ENCODE results near the gene ZNF385C.

Gene ZNF385C

DNA sequence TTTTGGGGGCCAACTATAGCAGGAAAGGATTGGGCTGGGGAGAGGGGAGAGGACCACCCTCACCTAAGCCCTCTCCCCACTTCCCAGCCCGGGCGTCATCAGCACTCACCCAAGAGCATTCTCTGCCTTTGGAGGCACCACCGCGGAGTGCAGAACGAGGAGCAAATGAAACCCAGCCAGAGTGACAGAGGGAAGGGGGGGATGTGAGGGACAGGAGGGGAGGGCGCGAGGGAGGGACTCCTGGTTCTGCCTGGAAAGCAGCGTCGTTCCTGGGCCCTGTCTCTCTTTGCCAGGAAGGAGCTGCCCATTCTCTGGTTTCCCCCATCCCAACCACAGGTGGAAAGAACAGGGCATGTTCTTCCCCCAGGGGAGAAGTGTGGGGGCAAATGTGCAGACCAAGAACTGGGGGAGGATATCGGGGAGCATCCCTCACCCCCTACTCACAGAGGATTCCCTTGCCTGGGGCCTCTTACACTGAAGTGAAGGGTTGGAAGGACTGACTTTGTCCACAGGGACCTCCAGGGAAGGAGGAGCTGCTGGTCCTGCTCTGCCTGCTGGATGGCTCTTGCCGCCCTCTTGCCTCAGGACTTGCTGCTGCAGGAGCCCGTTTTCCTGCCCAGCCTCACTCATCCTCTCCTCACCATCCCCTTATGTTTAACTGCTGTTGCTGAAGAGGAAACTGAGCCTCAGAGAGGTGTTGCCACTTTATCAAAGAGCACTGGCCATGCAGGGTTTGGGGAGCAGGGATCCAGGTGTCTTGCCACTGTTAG is 44.4 kb downstream of the ZNF385C start:
- Histone ChIP-seq H3K79me2 (ENCODE audit: insufficient read depth, low read length) (no peaks in the 10 kb centered on the region), H3K27me3 (ENCODE audit: insufficient read depth, low read length, poor library complexity) (peaks cover 24% of the 10 kb centered on the region), H4K20me1 (ENCODE audit: insufficient read depth, low read length) (peaks cover 7% of the 10 kb centered on the region; the same call in 1 of the 2 replicates), H3K27ac (ENCODE audit: low read length) (no peak overlapping the region), H3K4me3 (ENCODE audit: low read depth in 1 of 2, low read length in 2 of 2) (no peak overlapping the region), H2AFZ (ENCODE audit: low read depth, low read length) (no peak overlapping the region), H3K9ac (ENCODE audit: low read depth, low read length) (no peak overlapping the region), H3K36me3 (ENCODE audit: insufficient read depth, low read length) (no peaks in the 10 kb centered on the region), H3K4me2 (ENCODE audit: insufficient read depth, low read length) (no peak overlapping the region), H3K4me1 (ENCODE audit: insufficient read depth, low read length) (no peaks in the 10 kb centered on the region), H3K9me3 (ENCODE audit: insufficient read depth, low read length, severe bottlenecking) (no peaks in the 10 kb centered on the region)
- no peak for ATAC-seq (ENCODE audit: insufficient read depth, low read depth)
- DNase-seq = no peak
- TF ChIP-seq, protein P1, sequence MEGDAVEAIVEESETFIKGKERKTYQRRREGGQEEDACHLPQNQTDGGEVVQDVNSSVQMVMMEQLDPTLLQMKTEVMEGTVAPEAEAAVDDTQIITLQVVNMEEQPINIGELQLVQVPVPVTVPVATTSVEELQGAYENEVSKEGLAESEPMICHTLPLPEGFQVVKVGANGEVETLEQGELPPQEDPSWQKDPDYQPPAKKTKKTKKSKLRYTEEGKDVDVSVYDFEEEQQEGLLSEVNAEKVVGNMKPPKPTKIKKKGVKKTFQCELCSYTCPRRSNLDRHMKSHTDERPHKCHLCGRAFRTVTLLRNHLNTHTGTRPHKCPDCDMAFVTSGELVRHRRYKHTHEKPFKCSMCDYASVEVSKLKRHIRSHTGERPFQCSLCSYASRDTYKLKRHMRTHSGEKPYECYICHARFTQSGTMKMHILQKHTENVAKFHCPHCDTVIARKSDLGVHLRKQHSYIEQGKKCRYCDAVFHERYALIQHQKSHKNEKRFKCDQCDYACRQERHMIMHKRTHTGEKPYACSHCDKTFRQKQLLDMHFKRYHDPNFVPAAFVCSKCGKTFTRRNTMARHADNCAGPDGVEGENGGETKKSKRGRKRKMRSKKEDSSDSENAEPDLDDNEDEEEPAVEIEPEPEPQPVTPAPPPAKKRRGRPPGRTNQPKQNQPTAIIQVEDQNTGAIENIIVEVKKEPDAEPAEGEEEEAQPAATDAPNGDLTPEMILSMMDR (IDR thresholded peaks at IDR 0.05; ENCODE audit: borderline replicate concordance, extremely low read depth, low read length, poor library complexity, severe bottlenecking) = no peak
- no peak for TF ChIP-seq EZH2 (IDR thresholded peaks at IDR 0.05; ENCODE audit: borderline replicate concordance, low read depth, low read length, severe bottlenecking)

DNA sequence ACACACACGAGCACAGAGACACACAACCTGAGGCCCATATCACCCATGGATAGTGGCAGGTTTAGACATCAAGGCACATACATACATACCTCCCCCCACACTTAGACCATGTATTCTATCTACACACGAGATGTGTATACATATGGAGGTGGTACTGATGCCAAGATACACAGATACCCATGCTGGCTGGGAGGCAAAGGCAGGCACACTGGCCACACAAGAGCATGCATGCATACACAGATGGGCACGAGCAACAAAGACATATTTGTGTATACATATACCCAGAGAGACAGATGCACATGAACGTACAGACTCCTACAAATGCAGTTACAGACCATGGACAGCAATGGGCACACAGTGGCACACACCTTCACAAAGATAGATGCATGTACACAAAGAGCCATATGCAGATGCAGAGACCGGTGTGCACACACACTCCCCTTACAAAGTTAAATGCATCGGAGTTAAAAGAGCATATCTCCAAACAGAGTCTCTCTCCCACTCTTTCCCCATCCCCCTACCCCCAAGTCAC is 45.9 kb downstream of the ZNF385C start:
- Histone ChIP-seq H3K27me3 (ENCODE audit: insufficient read depth, low read length, poor library complexity) (peaks cover 24% of the 10 kb centered on the region), H3K4me3 (ENCODE audit: low read depth in 1 of 2, low read length in 2 of 2) (no peak overlapping the region), H2AFZ (ENCODE audit: low read depth, low read length) (no peak overlapping the region), H3K27ac (ENCODE audit: low read length) (no peak overlapping the region), H3K4me2 (ENCODE audit: insufficient read depth, low read length) (no peak overlapping the region), H3K79me2 (ENCODE audit: insufficient read depth, low read length) (no peaks in the 10 kb centered on the region), H3K9ac (ENCODE audit: low read depth, low read length) (no peak overlapping the region), H3K9me3 (ENCODE audit: insufficient read depth, low read length, severe bottlenecking) (no peaks in the 10 kb centered on the region), H4K20me1 (ENCODE audit: insufficient read depth, low read length) (peaks cover 7% of the 10 kb centered on the region; the same call in 1 of the 2 replicates), H3K4me1 (ENCODE audit: insufficient read depth, low read length) (no peaks in the 10 kb centered on the region), H3K36me3 (ENCODE audit: insufficient read depth, low read length) (no peaks in the 10 kb centered on the region)
- no peak for DNase-seq
- TF ChIP-seq, protein P1 (IDR thresholded peaks at IDR 0.05; ENCODE audit: borderline replicate concordance, extremely low read depth, low read length, poor library complexity, severe bottlenecking) = no peak
- no peak for TF ChIP-seq EZH2 (IDR thresholded peaks at IDR 0.05; ENCODE audit: borderline replicate concordance, low read depth, low read length, severe bottlenecking)
- no peak for ATAC-seq (ENCODE audit: insufficient read depth, low read depth)

DNA sequence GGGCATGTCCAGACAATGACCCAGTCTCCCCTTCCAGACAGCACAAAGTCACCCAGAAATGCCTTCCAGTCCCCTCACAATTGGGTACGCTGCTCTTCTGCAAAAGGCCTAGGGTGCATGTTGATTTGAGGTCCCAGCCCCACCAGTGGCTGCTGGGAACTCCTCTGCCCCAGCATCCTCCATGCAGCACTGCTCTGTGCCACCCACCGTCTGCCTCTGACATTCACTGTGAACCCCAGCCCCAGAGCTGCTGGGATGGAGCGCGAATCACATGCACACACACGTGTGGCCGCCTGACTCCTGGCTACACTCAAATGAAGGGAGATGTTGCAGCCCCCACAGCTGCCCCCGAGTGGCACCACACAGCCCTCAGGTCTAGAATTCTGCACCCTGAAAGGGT is 46.6 kb downstream of the ZNF385C start:
- peaks cover 24% of the 10 kb centered on the region for H3K27me3 ChIP-seq (ENCODE audit: insufficient read depth, low read length, poor library complexity)
- no peak for TF ChIP-seq EZH2 (IDR thresholded peaks at IDR 0.05; ENCODE audit: borderline replicate concordance, low read depth, low read length, severe bottlenecking)
- TF ChIP-seq, protein P1 (IDR thresholded peaks at IDR 0.05; ENCODE audit: borderline replicate concordance, extremely low read depth, low read length, poor library complexity, severe bottlenecking) = no peak

More for the DNA sequence above, 46.6 kb downstream of the ZNF385C start:
- DNase-seq (no peak), ATAC-seq (ENCODE audit: insufficient read depth, low read depth) (no peak)
- Histone ChIP-seq H3K36me3 (ENCODE audit: insufficient read depth, low read length) (no peaks in the 10 kb centered on the region), H3K9me3 (ENCODE audit: insufficient read depth, low read length, severe bottlenecking) (no peaks in the 10 kb centered on the region), H4K20me1 (ENCODE audit: insufficient read depth, low read length) (peaks cover 7% of the 10 kb centered on the region; the same call in 1 of the 2 replicates), H3K4me1 (ENCODE audit: insufficient read depth, low read length) (no peaks in the 10 kb centered on the region), H3K9ac (ENCODE audit: low read depth, low read length) (no peak overlapping the region), H3K4me3 (ENCODE audit: low read depth in 1 of 2, low read length in 2 of 2) (no peak overlapping the region), H3K79me2 (ENCODE audit: insufficient read depth, low read length) (no peaks in the 10 kb centered on the region), H3K27ac (ENCODE audit: low read length) (no peak overlapping the region), H3K4me2 (ENCODE audit: insufficient read depth, low read length) (no peak overlapping the region), H2AFZ (ENCODE audit: low read depth, low read length) (no peak overlapping the region)
